Measurements from ENCODE around the gene MAPK10. TPM values are rescaled to one million over a fixed set of nuclear protein-coding genes. Genes with fewer than 3 reads are reported as not detected.

Gene MAPK10
- total RNA-seq, 1 experiment from 2014 or later = 4.7 TPM

GRCh38 chr4:85964298-85964697, 395.6 kb downstream of the MAPK10 start:
- Histone ChIP-seq H2AFZ (ENCODE audit: low read length) (no peak overlapping the region), H3T11ph (ENCODE audit: low read length) (no peak overlapping the region), H3K27ac (ENCODE audit: insufficient read length, low read depth, low read length) (no peak overlapping the region), H4K20me1 (ENCODE audit: control insufficient read depth, insufficient read depth, insufficient read length) (no peaks in the 10 kb centered on the region), H3K4me2 (ENCODE audit: insufficient read depth, insufficient read length, low read length) (no peak overlapping the region), H2BK12ac (ENCODE audit: insufficient read length, low read depth, low read length) (no peak overlapping the region), H3K23me2 (ENCODE audit: insufficient read length, low read depth, low read length, poor library complexity, severe bottlenecking) (no peaks in the 10 kb centered on the region), H2AK5ac (ENCODE audit: insufficient read length, low read length) (no peak overlapping the region), H4K5ac (ENCODE audit: insufficient read length, low read depth, low read length) (no peak overlapping the region), H3K23ac (ENCODE audit: insufficient read length, low read depth, low read length) (no peak overlapping the region), H3K4ac (ENCODE audit: low read depth, low read length) (no peak overlapping the region), H3K27me3 (ENCODE audit: insufficient read depth, low read length) (no peaks in the 10 kb centered on the region), H2BK120ac (ENCODE audit: low read depth, low read length, poor library complexity, severe bottlenecking) (no peak overlapping the region), H3K56ac (ENCODE audit: insufficient read length, low read depth, low read length) (no peak overlapping the region), H3K14ac (ENCODE audit: insufficient read depth, low read length) (no peak overlapping the region), H3K9me3 (ENCODE audit: control insufficient read depth, low read depth, low read length) (no peaks in the 10 kb centered on the region), H3K18ac (ENCODE audit: insufficient read length, low read depth, low read length) (no peak overlapping the region), H4K8ac (replicated peaks; ENCODE audit: insufficient read length, low read depth, low read length) (no peak overlapping the region), H4K91ac (ENCODE audit: insufficient read length, low read depth, low read length) (no peak overlapping the region), H3K79me1 (ENCODE audit: insufficient read depth, low read depth, low read length, poor library complexity, severe bottlenecking) (no peaks in the 10 kb centered on the region), H2BK5ac (ENCODE audit: insufficient read length, low read length) (no peak overlapping the region), H3K4me1 (ENCODE audit: insufficient read depth, low read length) (no peaks in the 10 kb centered on the region), H3K9ac (ENCODE audit: extremely low read depth, insufficient read length, low read length) (no peak overlapping the region), H2BK20ac (ENCODE audit: low read depth, low read length, poor library complexity, severe bottlenecking) (no peak overlapping the region), H2BK15ac (ENCODE audit: low read depth, low read length) (no peak overlapping the region), H3K79me2 (ENCODE audit: insufficient read depth, low read length) (no peaks in the 10 kb centered on the region)
- no peak overlapping the region for H3K4me3 Mint-ChIP-seq
- no peaks in the 10 kb centered on the region for H3K36me3 Mint-ChIP-seq (ENCODE audit: insufficient read depth in 1 of 3, low read depth in 3 of 3)
- H3K27ac Mint-ChIP-seq = no peak overlapping the region; a peak in 1 of 7 replicates
- H3K4me1 Mint-ChIP-seq = no peaks in the 10 kb centered on the region
- peaks cover 0 to 3% of the 10 kb centered on the region in 2 experiments; a peak in 1 of 5 replicates for H3K9me3 Mint-ChIP-seq
- no peak for DNase-seq
- no peaks in the 10 kb centered on the region; the same call in 1 of the 2 replicates for H3K27me3 Mint-ChIP-seq (ENCODE audit: low read depth)
- TF ChIP-seq, protein P1, sequence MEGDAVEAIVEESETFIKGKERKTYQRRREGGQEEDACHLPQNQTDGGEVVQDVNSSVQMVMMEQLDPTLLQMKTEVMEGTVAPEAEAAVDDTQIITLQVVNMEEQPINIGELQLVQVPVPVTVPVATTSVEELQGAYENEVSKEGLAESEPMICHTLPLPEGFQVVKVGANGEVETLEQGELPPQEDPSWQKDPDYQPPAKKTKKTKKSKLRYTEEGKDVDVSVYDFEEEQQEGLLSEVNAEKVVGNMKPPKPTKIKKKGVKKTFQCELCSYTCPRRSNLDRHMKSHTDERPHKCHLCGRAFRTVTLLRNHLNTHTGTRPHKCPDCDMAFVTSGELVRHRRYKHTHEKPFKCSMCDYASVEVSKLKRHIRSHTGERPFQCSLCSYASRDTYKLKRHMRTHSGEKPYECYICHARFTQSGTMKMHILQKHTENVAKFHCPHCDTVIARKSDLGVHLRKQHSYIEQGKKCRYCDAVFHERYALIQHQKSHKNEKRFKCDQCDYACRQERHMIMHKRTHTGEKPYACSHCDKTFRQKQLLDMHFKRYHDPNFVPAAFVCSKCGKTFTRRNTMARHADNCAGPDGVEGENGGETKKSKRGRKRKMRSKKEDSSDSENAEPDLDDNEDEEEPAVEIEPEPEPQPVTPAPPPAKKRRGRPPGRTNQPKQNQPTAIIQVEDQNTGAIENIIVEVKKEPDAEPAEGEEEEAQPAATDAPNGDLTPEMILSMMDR (conservative IDR thresholded peaks at IDR 0.05) = peak; percentile 34; the same call in 1 of the 3 replicates
